OCI-LY7 (cell line): Measurements from ENCODE around the gene GPR135.

Experiments used
- EZH2phosphoT487 ChIP-seq: fragments of 200-600 bp; sonication (generic); IDR thresholded peaks from 2 replicates; pipeline ENCODE4 v1.6.1; 2018; ENCODE audit warnings: low read depth, borderline replicate concordance, mild to moderate bottlenecking, mixed run types, antibody characterized with exemption, low read length, moderate library complexity, mixed read lengths
- TF ChIP-seq, protein P1 (sequence below): fragments of 200-600 bp; sonication (generic); conservative IDR thresholded peaks from 2 replicates; pipeline ENCODE4 v1.5.1; 2014; ENCODE audit warnings: mild to moderate bottlenecking, antibody characterized with exemption, low read length, moderate library complexity, mixed read lengths

DNA sequence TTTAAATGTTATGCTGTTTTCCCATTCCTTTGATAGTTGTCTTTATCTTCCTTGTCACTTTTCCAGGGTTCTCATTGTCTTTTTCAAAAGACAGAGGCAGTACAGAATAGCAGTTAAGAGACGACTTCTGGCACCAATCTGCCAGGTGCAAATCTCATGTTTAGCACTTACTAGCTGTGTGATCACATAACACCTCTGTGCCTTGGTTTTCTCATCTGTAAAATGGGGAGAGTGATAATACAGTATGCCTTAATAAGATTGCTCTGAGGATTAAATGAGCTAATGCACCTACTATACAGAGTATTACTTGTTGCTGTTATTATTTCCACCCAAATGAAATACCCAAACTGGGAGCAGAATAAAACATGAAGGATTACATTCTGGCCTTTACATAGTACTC lies 4.8 kb downstream of the GPR135 start:
- TF ChIP-seq EZH2phosphoT487: no peak
- TF ChIP-seq, protein P1, sequence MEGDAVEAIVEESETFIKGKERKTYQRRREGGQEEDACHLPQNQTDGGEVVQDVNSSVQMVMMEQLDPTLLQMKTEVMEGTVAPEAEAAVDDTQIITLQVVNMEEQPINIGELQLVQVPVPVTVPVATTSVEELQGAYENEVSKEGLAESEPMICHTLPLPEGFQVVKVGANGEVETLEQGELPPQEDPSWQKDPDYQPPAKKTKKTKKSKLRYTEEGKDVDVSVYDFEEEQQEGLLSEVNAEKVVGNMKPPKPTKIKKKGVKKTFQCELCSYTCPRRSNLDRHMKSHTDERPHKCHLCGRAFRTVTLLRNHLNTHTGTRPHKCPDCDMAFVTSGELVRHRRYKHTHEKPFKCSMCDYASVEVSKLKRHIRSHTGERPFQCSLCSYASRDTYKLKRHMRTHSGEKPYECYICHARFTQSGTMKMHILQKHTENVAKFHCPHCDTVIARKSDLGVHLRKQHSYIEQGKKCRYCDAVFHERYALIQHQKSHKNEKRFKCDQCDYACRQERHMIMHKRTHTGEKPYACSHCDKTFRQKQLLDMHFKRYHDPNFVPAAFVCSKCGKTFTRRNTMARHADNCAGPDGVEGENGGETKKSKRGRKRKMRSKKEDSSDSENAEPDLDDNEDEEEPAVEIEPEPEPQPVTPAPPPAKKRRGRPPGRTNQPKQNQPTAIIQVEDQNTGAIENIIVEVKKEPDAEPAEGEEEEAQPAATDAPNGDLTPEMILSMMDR: no peak
